WTC11 (cell line): ENCODE results near the gene GNG4. TPM values are rescaled to one million over a fixed set of nuclear protein-coding genes. Genes with fewer than 3 reads are reported as not detected.

Source experiments
- AR ChIP-seq: fragments of 250-450 bp; sonication (Bioruptor Pico); IDR thresholded peaks from 2 replicates; pipeline ENCODE4 v1.9.0; 2021; ENCODE audit warnings: mild to moderate bottlenecking
- EMX1 ChIP-seq: fragments of 250-450 bp; sonication (Bioruptor Pico); IDR thresholded peaks from 2 replicates; pipeline ENCODE4 v1.8.0; 2021; ENCODE audit warnings: mild to moderate bottlenecking
- ETV6 ChIP-seq: sonication (generic); formaldehyde crosslinking; IDR thresholded peaks from 2 replicates; pipeline ENCODE4 v1.8.1; 2022; ENCODE audit warnings: mild to moderate bottlenecking, missing genetic modification reagents
- FOXJ3 ChIP-seq: sonication (generic); formaldehyde crosslinking; IDR thresholded peaks from 2 replicates; pipeline ENCODE4 v1.9.0; 2021; ENCODE audit warnings: missing genetic modification reagents, mild to moderate bottlenecking, borderline replicate concordance
- FOXP1 ChIP-seq: sonication (generic); formaldehyde crosslinking; IDR thresholded peaks from 2 replicates; pipeline ENCODE4 v1.8.0; 2022; ENCODE audit warnings: missing genetic modification reagents, mild to moderate bottlenecking, moderate library complexity, borderline replicate concordance
- GABPB1 ChIP-seq: sonication (generic); formaldehyde crosslinking; IDR thresholded peaks from 2 replicates; pipeline ENCODE4 v1.8.1; 2023; ENCODE audit warnings: mild to moderate bottlenecking, missing genetic modification reagents
- PRRX2 ChIP-seq: fragments of 250-450 bp; sonication (Bioruptor Pico); IDR thresholded peaks from 2 replicates; pipeline ENCODE4 v1.8.0; 2021; ENCODE audit warnings: mild to moderate bottlenecking
- SOX15 ChIP-seq: fragments of 250-450 bp; sonication (Bioruptor Pico); IDR thresholded peaks from 2 replicates; pipeline ENCODE4 v1.9.0; 2021; ENCODE audit warnings: mild to moderate bottlenecking
- TP53 ChIP-seq: sonication (generic); formaldehyde crosslinking; IDR thresholded peaks from 2 replicates; pipeline ENCODE4 v1.8.1; 2023; ENCODE audit warnings: mild to moderate bottlenecking, missing genetic modification reagents
- ZNF219 ChIP-seq: sonication (generic); formaldehyde crosslinking; IDR thresholded peaks from 2 replicates; pipeline ENCODE4 v1.8.0; 2023; ENCODE audit warnings: missing genetic modification reagents, mild to moderate bottlenecking, borderline replicate concordance
- ZNF281 ChIP-seq: sonication (generic); formaldehyde crosslinking; IDR thresholded peaks from 2 replicates; pipeline ENCODE4 v1.8.0; 2023; ENCODE audit warnings: mild to moderate bottlenecking, missing genetic modification reagents
- ZNF416 ChIP-seq: fragments of 250-450 bp; sonication (Bioruptor Pico); IDR thresholded peaks from 2 replicates; pipeline ENCODE4 v1.9.0; 2021; ENCODE audit warnings: mild to moderate bottlenecking, inconsistent platforms
- total RNA-seq: library from RNA; stranded (reverse); gene quantifications from 3 replicates; pipeline ENCODE4 v1.2.3, GENCODE V29; 2021
- TF ChIP-seq, protein P1 (sequence below): sonication (generic); formaldehyde crosslinking; IDR thresholded peaks from 2 replicates; pipeline ENCODE4 v1.8.1; 2022; ENCODE audit warnings: mild to moderate bottlenecking, moderate library complexity, missing genetic modification reagents
- TF ChIP-seq, protein P2 (sequence below): sonication (generic); formaldehyde crosslinking; IDR thresholded peaks from 2 replicates; pipeline ENCODE4 v1.8.0; 2023; ENCODE audit warnings: missing genetic modification reagents, mild to moderate bottlenecking, borderline replicate concordance
- TF ChIP-seq, protein P3 (sequence below): sonication (generic); formaldehyde crosslinking; IDR thresholded peaks from 2 replicates; pipeline ENCODE4 v1.8.1; 2023; ENCODE audit warnings: mild to moderate bottlenecking, missing genetic modification reagents, moderate library complexity

GNG4 gene
- total RNA-seq, 1 experiment from 2014 or later: 38.3 TPM

GRCh38 chr1:235504494-235505222 is 144.9 kb downstream of the GNG4 start (continued):
- no peak for TF ChIP-seq ZNF281 (CRISPR knock-in tag)
- TF ChIP-seq PRRX2 (CRISPR knock-in tag): no peak
- no peak for TF ChIP-seq ZNF219
- no peak for TF ChIP-seq SOX15 (CRISPR knock-in tag)
- TF ChIP-seq GABPB1: peak; percentile 56
- TF ChIP-seq FOXP1: no peak
- no peak for TF ChIP-seq FOXJ3 (CRISPR knock-in tag)
- TF ChIP-seq, protein P1, sequence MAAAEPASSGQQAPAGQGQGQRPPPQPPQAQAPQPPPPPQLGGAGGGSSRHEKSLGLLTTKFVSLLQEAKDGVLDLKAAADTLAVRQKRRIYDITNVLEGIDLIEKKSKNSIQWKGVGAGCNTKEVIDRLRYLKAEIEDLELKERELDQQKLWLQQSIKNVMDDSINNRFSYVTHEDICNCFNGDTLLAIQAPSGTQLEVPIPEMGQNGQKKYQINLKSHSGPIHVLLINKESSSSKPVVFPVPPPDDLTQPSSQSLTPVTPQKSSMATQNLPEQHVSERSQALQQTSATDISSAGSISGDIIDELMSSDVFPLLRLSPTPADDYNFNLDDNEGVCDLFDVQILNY (CRISPR knock-in tag): peak; percentile 72
- TF ChIP-seq, protein P2, sequence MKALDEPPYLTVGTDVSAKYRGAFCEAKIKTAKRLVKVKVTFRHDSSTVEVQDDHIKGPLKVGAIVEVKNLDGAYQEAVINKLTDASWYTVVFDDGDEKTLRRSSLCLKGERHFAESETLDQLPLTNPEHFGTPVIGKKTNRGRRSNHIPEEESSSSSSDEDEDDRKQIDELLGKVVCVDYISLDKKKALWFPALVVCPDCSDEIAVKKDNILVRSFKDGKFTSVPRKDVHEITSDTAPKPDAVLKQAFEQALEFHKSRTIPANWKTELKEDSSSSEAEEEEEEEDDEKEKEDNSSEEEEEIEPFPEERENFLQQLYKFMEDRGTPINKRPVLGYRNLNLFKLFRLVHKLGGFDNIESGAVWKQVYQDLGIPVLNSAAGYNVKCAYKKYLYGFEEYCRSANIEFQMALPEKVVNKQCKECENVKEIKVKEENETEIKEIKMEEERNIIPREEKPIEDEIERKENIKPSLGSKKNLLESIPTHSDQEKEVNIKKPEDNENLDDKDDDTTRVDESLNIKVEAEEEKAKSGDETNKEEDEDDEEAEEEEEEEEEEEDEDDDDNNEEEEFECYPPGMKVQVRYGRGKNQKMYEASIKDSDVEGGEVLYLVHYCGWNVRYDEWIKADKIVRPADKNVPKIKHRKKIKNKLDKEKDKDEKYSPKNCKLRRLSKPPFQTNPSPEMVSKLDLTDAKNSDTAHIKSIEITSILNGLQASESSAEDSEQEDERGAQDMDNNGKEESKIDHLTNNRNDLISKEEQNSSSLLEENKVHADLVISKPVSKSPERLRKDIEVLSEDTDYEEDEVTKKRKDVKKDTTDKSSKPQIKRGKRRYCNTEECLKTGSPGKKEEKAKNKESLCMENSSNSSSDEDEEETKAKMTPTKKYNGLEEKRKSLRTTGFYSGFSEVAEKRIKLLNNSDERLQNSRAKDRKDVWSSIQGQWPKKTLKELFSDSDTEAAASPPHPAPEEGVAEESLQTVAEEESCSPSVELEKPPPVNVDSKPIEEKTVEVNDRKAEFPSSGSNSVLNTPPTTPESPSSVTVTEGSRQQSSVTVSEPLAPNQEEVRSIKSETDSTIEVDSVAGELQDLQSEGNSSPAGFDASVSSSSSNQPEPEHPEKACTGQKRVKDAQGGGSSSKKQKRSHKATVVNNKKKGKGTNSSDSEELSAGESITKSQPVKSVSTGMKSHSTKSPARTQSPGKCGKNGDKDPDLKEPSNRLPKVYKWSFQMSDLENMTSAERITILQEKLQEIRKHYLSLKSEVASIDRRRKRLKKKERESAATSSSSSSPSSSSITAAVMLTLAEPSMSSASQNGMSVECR (CRISPR knock-in tag): peak; percentile 50; the same call in 1 of the 2 replicates
- no peak for TF ChIP-seq AR (CRISPR knock-in tag)
- TF ChIP-seq, protein P3, sequence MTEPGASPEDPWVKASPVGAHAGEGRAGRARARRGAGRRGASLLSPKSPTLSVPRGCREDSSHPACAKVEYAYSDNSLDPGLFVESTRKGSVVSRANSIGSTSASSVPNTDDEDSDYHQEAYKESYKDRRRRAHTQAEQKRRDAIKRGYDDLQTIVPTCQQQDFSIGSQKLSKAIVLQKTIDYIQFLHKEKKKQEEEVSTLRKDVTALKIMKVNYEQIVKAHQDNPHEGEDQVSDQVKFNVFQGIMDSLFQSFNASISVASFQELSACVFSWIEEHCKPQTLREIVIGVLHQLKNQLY: no peak
- TF ChIP-seq TP53: no peak; the same call in 1 of the 2 replicates
- peak; percentile 8; the same call in 1 of the 2 replicates for TF ChIP-seq ETV6 (CRISPR knock-in tag)
- TF ChIP-seq ZNF416 (CRISPR knock-in tag): no peak
- no peak for TF ChIP-seq EMX1 (CRISPR knock-in tag)
